Activated T-helper 1 cell treated with Interleukin-2 at 50 U/mL for 16 hours (primary cell): ENCODE measurements around the gene TMPRSS2.

ENCODE experiments used
- DNase-seq: peaks from one replicate; pipeline ENCODE4 v3.0.0-alpha.2; 2020; ENCODE audit warnings: low read depth

TMPRSS2 gene

GRCh38 chr21:41447356-41447755, 60.6 kb downstream of the TMPRSS2 start:
- no peak for DNase-seq

- DNase-seq, result no peak
Observed at GRCh38 chr21:41446586-41446985, 61.4 kb downstream of the TMPRSS2 start.

GRCh38 chr21:41445465-41445862, 62.5 kb downstream of the TMPRSS2 start:
- no peak for DNase-seq

- DNase-seq, result no peak
Observed at GRCh38 chr21:41444703-41445464, 63.1 kb downstream of the TMPRSS2 start.

GRCh38 chr21:41443562-41443961, 64.4 kb downstream of the TMPRSS2 start:
- no peak for DNase-seq

GRCh38 chr21:41442481-41443186, 65.3 kb downstream of the TMPRSS2 start:
- DNase-seq, result no peak

GRCh38 chr21:41441546-41441945, 66.4 kb downstream of the TMPRSS2 start:
- DNase-seq, result no peak

- DNase-seq, result no peak
Observed at GRCh38 chr21:41439248-41439647, 68.7 kb downstream of the TMPRSS2 start.

- DNase-seq, result no peak
Observed at GRCh38 chr21:41438425-41439113, 69.4 kb downstream of the TMPRSS2 start.

- DNase-seq, result no peak
Observed at GRCh38 chr21:41437729-41438128, 70.2 kb downstream of the TMPRSS2 start.

- DNase-seq, result no peak
Observed at GRCh38 chr21:41435706-41436105, 72.3 kb downstream of the TMPRSS2 start.

GRCh38 chr21:41433566-41433965, 74.4 kb downstream of the TMPRSS2 start:
- no peak for DNase-seq

- DNase-seq, result no peak
Observed at GRCh38 chr21:41432562-41433460, 75.1 kb downstream of the TMPRSS2 start.

GRCh38 chr21:41431788-41432548, 76.0 kb downstream of the TMPRSS2 start:
- no peak for DNase-seq

GRCh38 chr21:41429925-41430491, 78.0 kb downstream of the TMPRSS2 start:
- no peak for DNase-seq

- DNase-seq, result no peak
Observed at GRCh38 chr21:41429305-41429704, 78.7 kb downstream of the TMPRSS2 start.

GRCh38 chr21:41428847-41429246, 79.1 kb downstream of the TMPRSS2 start:
- no peak for DNase-seq

GRCh38 chr21:41428311-41428710, 79.6 kb downstream of the TMPRSS2 start:
- no peak for DNase-seq

- DNase-seq, result no peak
Observed at GRCh38 chr21:41427556-41427955, 80.4 kb downstream of the TMPRSS2 start.

GRCh38 chr21:41426676-41427404, 81.1 kb downstream of the TMPRSS2 start:
- DNase-seq, result no peak
